K562 (cell line): ENCODE data around the gene ZNF726. TPM values are rescaled to one million over a fixed set of nuclear protein-coding genes. Genes with fewer than 3 reads are reported as not detected.

Experiments used
- ATAC-seq: fragments of 200-7000 bp; cut with Tn5 transposase; 3 replicates; pipeline ENCODE4 v1.9.1; 2020; ENCODE audit warnings: moderate library complexity
- BruUV-seq: library from RNA; stranded (reverse); fragments of 400-500 nt; replicated peaks from 2 replicates; lab custom pipeline; 2021; lab: Mats Ljungman, UMichigan
- CTCF ChIA-PET: fragments of 300-600 bp; formaldehyde crosslinking; extraction: SDS; loops from one replicate; lab custom pipeline; 2021; ENCODE audit warnings: low intra/inter-chr PET ratio; lab: Yijun Ruan, JAX
- POLR2A ChIA-PET: fragments of 300-600, 350-650 bp; sonication (Branson Sonifier 250); formaldehyde crosslinking; extraction: SDS; loops from one replicate; lab custom pipeline; 2021; ENCODE audit warnings: antibody characterized with exemption, inconsistent platforms; lab: Yijun Ruan, JAX
- DNase-seq, 4 experiments: peaks; one replicate each; pipeline versions ENCODE4 v3.0.0 to v3.0.0-alpha.2; 2011 to 2018; ENCODE audit warnings: low spot score in 3 of 4, mixed read lengths in 3 of 4; ENCODE audit errors: extremely low read depth in 1 of 4
- FAIRE-seq: peaks from 2 replicates; lab custom pipeline; 2011; peaks lifted over from hg19 to GRCh38; lab: Jason Lieb, UNC
- H2AFZ ChIP-seq: 2 replicates; pipeline ENCODE4 v1.6.0; 2011; ENCODE audit warnings: low read depth, low read length, control low read depth, inconsistent platforms
- H3K27ac ChIP-seq: fragments of 200-600 bp; 3 replicates; pipeline ENCODE4 v1.8.0; 2011; ENCODE audit warnings: low read depth, mild to moderate bottlenecking, control low read depth, inconsistent platforms, low read length, moderate library complexity, mixed read lengths; ENCODE audit errors: extremely low read depth
- H3K27me3 ChIP-seq, 2 experiments: fragments of 300-600 bp in 1 of 2; 2 replicates in 1 of 2; 3 replicates in 1 of 2; pipeline versions ENCODE4 v1.6.0 to v1.8.0; 2011; ENCODE audit warnings: inconsistent platforms in 2 of 2, low read length in 2 of 2, mild to moderate bottlenecking in 1 of 2, mixed read lengths in 1 of 2, moderate library complexity in 1 of 2; ENCODE audit not compliant: control insufficient read depth in 2 of 2, insufficient read depth in 2 of 2
- H3K36me3 ChIP-seq: fragments of 300-600 bp; 3 replicates; pipeline ENCODE4 v1.8.0; 2011; ENCODE audit warnings: mild to moderate bottlenecking, low read length, inconsistent platforms; ENCODE audit not compliant: control insufficient read depth, insufficient read depth
- H3K4me1 ChIP-seq, 2 experiments: fragments of 200-600 bp in 1 of 2; replicated peaks in 1 of 2; 2 replicates in 1 of 2; 3 replicates in 1 of 2; pipeline versions ENCODE4 v1.5.1 to v1.8.0; 2011; ENCODE audit warnings: inconsistent platforms in 2 of 2, low read length in 2 of 2, mild to moderate bottlenecking in 1 of 2, mixed read lengths in 1 of 2, moderate library complexity in 1 of 2; ENCODE audit not compliant: control insufficient read depth in 2 of 2, insufficient read depth in 2 of 2
- H3K4me2 ChIP-seq: 2 replicates; pipeline ENCODE4 v1.6.1; 2011; ENCODE audit warnings: low read length, control low read depth, inconsistent platforms, mixed read lengths; ENCODE audit not compliant: insufficient read depth
- H3K4me3 ChIP-seq: fragments of 200-600 bp; sonication (generic), shearing (Covaris generic); 2 replicates; pipeline ENCODE4 v1.5.1; 2016; ENCODE audit warnings: control low read depth, inconsistent platforms
- H3K79me2 ChIP-seq: fragments of 200-600 bp; 3 replicates; pipeline ENCODE4 v1.8.0; 2011; ENCODE audit warnings: low read length, inconsistent platforms; ENCODE audit not compliant: control insufficient read depth, insufficient read depth
- H3K9ac ChIP-seq, 2 experiments: 2 replicates each; pipeline versions ENCODE4 v1.6.0 to v1.6.1; 2011; ENCODE audit warnings: low read depth in 2 of 2, low read length in 2 of 2, control low read depth in 1 of 2, inconsistent platforms in 1 of 2, mild to moderate bottlenecking in 1 of 2, mixed read lengths in 1 of 2; ENCODE audit not compliant: insufficient read depth in 1 of 2
- H3K9me1 ChIP-seq: one replicate; pipeline ENCODE4 v1.6.0; 2011; ENCODE audit warnings: inconsistent platforms, mild to moderate bottlenecking, low read length, moderate library complexity; ENCODE audit not compliant: control insufficient read depth, insufficient read depth
- H3K9me3 ChIP-seq: replicated peaks from 2 replicates; pipeline ENCODE4 v1.5.1; 2011; ENCODE audit warnings: low read depth, low read length, inconsistent platforms; ENCODE audit not compliant: control insufficient read depth, insufficient read depth
- H4K20me1 ChIP-seq: replicated peaks from 2 replicates; pipeline ENCODE4 v1.6.1; 2011; ENCODE audit warnings: low read length, inconsistent platforms, mixed read lengths; ENCODE audit not compliant: control insufficient read depth, insufficient read depth
- CBX3 ChIP-seq, 2 experiments: IDR thresholded peaks; 1 replicate in 1 of 2; 2 replicates in 1 of 2; pipeline ENCODE4 v1.6.1; 2012; ENCODE audit warnings: inconsistent platforms in 2 of 2, low read length in 2 of 2, borderline replicate concordance in 1 of 2, control low read depth in 1 of 2
- CLOCK ChIP-seq: fragments of 250-450 bp; sonication (Bioruptor Pico); IDR thresholded peaks from 2 replicates; pipeline ENCODE4 v1.4.0; 2020; ENCODE audit warnings: mild to moderate bottlenecking, moderate library complexity, borderline replicate concordance
- ELF2 ChIP-seq: fragments of 250-450 bp; sonication (Bioruptor Pico); IDR thresholded peaks from 2 replicates; pipeline ENCODE4 v1.5.0; 2021; ENCODE audit warnings: mild to moderate bottlenecking
- ESRRB ChIP-seq: fragments of 250-450 bp; sonication (Bioruptor Pico); IDR thresholded peaks from 2 replicates; pipeline ENCODE4 v1.5.0; 2020; ENCODE audit warnings: mild to moderate bottlenecking, moderate library complexity, borderline replicate concordance
- FOXJ2 ChIP-seq: fragments of 200-800 bp; sonication (Bioruptor generic); IDR thresholded peaks from 2 replicates; pipeline ENCODE4 v1.6.1; 2016; ENCODE audit warnings: missing genetic modification characterization, missing compliant biosample characterization
- HCFC1 ChIP-seq: IDR thresholded peaks from 2 replicates; pipeline ENCODE4 v1.6.1; 2012; ENCODE audit warnings: low read depth, low read length, improper control_type of control experiment
- HDAC3 ChIP-seq: fragments of 450-650 bp; IDR thresholded peaks from 2 replicates; pipeline ENCODE4 v1.6.1; 2018; ENCODE audit warnings: borderline replicate concordance, mild to moderate bottlenecking, moderate library complexity; ENCODE audit not compliant: partially characterized antibody
- HMG20A ChIP-seq: fragments of 450-650 bp; formaldehyde crosslinking; conservative IDR thresholded peaks from 2 replicates; pipeline ENCODE4 v1.4.0; 2020; ENCODE audit warnings: mild to moderate bottlenecking, mixed read lengths
- KLF6 ChIP-seq: fragments of 250-450 bp; sonication (Bioruptor Pico); IDR thresholded peaks from 2 replicates; pipeline ENCODE4 v1.4.0; 2020; ENCODE audit warnings: mild to moderate bottlenecking, moderate library complexity, borderline replicate concordance
- MXD1 ChIP-seq: fragments of 250-450 bp; sonication (Bioruptor Pico); IDR thresholded peaks from 2 replicates; pipeline ENCODE4 v1.8.0; 2021; ENCODE audit warnings: borderline replicate concordance, mild to moderate bottlenecking, moderate library complexity; ENCODE audit not compliant: poor library complexity, severe bottlenecking
- PTTG1 ChIP-seq: fragments of 450-650 bp; IDR thresholded peaks from 2 replicates; pipeline ENCODE4 v1.6.1; 2016; ENCODE audit warnings: low read depth, mild to moderate bottlenecking, missing genetic modification characterization, missing compliant biosample characterization
- RAD21 ChIP-seq, 2 experiments: fragments of 250-450 bp in 1 of 2; fragments of 450-650 bp in 1 of 2; sonication (Bioruptor Pico) in 1 of 2; formaldehyde crosslinking in 1 of 2; IDR thresholded peaks in 1 of 2; conservative IDR thresholded peaks in 1 of 2; 2 replicates each; pipeline versions ENCODE4 v1.4.0 to v1.8.0; 2020 to 2022; ENCODE audit warnings: mild to moderate bottlenecking in 2 of 2, moderate library complexity in 1 of 2
- SAFB ChIP-seq: fragments of 200-400 bp; formaldehyde crosslinking; IDR thresholded peaks from 2 replicates; pipeline ENCODE4 v1.6.1; 2017; ENCODE audit warnings: low read depth, low read length, borderline replicate concordance
- ZNF165 ChIP-seq: fragments of 250-450 bp; sonication (Bioruptor Pico); IDR thresholded peaks from 2 replicates; pipeline ENCODE4 v1.4.0; 2020; ENCODE audit warnings: borderline replicate concordance
- ZNF212 ChIP-seq: fragments of 450-650 bp; formaldehyde crosslinking; IDR thresholded peaks from 2 replicates; pipeline ENCODE4 v1.4.0; 2020; ENCODE audit warnings: mild to moderate bottlenecking
- ZNF507 ChIP-seq: conservative IDR thresholded peaks from 2 replicates; pipeline ENCODE4 v1.6.1; 2017; ENCODE audit warnings: missing genetic modification characterization, missing compliant biosample characterization
- ZNF75A ChIP-seq: fragments of 450-650 bp; formaldehyde crosslinking; IDR thresholded peaks from 2 replicates; pipeline ENCODE4 v1.4.0; 2020; ENCODE audit warnings: mild to moderate bottlenecking
- WGBS: fragments of 100-300 bp; shearing (Covaris generic); methylation state at CpG from one replicate; pipeline ENCODE4 v1.1.6; 2016; ENCODE audit warnings: low coverage, mixed read lengths; ENCODE audit not compliant: insufficient coverage; ENCODE audit errors: missing lambda C conversion rate; 5-methylcytosine and 5-hydroxymethylcytosine counted together
- in situ Hi-C: fragments of 300-500 bp; cut with MboI; formaldehyde crosslinking; loops from 4 replicates; pipeline ENCODE4 v1.15.0; 2018; ENCODE audit warnings: inconsistent platforms, mixed read lengths
- intact Hi-C: fragments of 100-400 bp; cut with micrococcal nuclease; formaldehyde crosslinking; loops from 2 replicates; pipeline ENCODE4 v1.14.2; 2022
- polyA plus RNA-seq, 8 experiments: library from polyadenylated mRNA; depleted of rRNA in 4 of 8; stranded (reverse) in 5 of 8; unstranded in 3 of 8; fragments of >200 nt; fragmentation: Nextera tagmentation in 2 of 8; fragmentation: Illumina TruSeq in 1 of 8; extraction: Ambion mirVana in 2 of 8; extraction: Trizol in 1 of 8; gene quantifications; 2 replicates each; pipeline versions ENCODE4 v1.2.1 to v1.2.3, GENCODE V29; 2011 to 2014; ENCODE audit warnings: inconsistent platforms in 1 of 8, missing spikeins in 1 of 8
- total RNA-seq, 7 experiments: library from RNA; depleted of rRNA in 6 of 7; stranded (reverse); fragments of >200 nt in 6 of 7; fragmentation: Illumina TruSeq in 2 of 7; extraction: Trizol in 2 of 7; gene quantifications; 2 replicates each; pipeline versions ENCODE4 v1.2.1 to v1.2.3, GENCODE V29; 2011 to 2021; ENCODE audit warnings: low replicate concordance in 1 of 7

Gene ZNF726
- total and polyA plus RNA-seq, 9 of the 15 experiments (the other 6 are each of a cell fraction or from before 2014, with no cell fraction given): 8.6 to 20.8 (median 14.6) TPM

- Histone ChIP-seq H3K9me3 (peaks cover 3% of the 10 kb centered on the region), H3K9me1 (no peaks in the 10 kb centered on the region), H3K27ac (no peak overlapping the region), H2AFZ (no peak overlapping the region), H3K9ac (no peak overlapping the region), H3K27me3 (no peaks in the 10 kb centered on the region), H4K20me1 (no peaks in the 10 kb centered on the region), H3K4me3 (no peak overlapping the region), H3K4me2 (no peak overlapping the region), H3K4me1 (peaks cover 0 to 2% of the 10 kb centered on the region in 2 experiments; a peak in 1 of 5 replicates), H3K79me2 (peaks cover 35% of the 10 kb centered on the region)
- in situ Hi-C loops (no loop called here), intact Hi-C loops (no loop called here)
- 68% methylated on average over 5 of the region's 5 CpGs for WGBS
- no peak for FAIRE-seq
- ChIA-PET POLR2A (interaction anchor here (0.6 to 1.0 kb wide), 2 partner anchors 13 to 175 kb away, joined by 3 to 4 read pairs; no protein-coding TSS in a partner anchor), CTCF (no interaction called here)
- DNase-seq: no peak
- no peak for ATAC-seq
- BruUV-seq: no TSS peak
- no peak for TF ChIP-seq CLOCK (CRISPR knock-in tag)
- no peak for TF ChIP-seq FOXJ2 (tag)
- no peak for TF ChIP-seq ELF2 (CRISPR knock-in tag)
- no peak for TF ChIP-seq CBX3 (IDR thresholded peaks at IDR 0.05; ENCODE audit: borderline replicate concordance in 1 of 2, low read length in 2 of 2)
- TF ChIP-seq ZNF165 (CRISPR knock-in tag): no peak
- TF ChIP-seq ZNF507 (tag): no peak
- TF ChIP-seq KLF6 (CRISPR knock-in tag): no peak
- no peak for TF ChIP-seq ZNF75A
- no peak for TF ChIP-seq HMG20A
- TF ChIP-seq HCFC1: no peak
- no peak for TF ChIP-seq PTTG1
- TF ChIP-seq HDAC3: no peak
- TF ChIP-seq ESRRB (CRISPR knock-in tag): no peak
- TF ChIP-seq SAFB: no peak
- no peak for TF ChIP-seq RAD21 (CRISPR knock-in tag; conservative IDR thresholded peaks at IDR 0.05 in 1 of 2, IDR thresholded peaks at IDR 0.05 in 1 of 2)
- no peak for TF ChIP-seq MXD1 (CRISPR knock-in tag)
- no peak for TF ChIP-seq ZNF212 (CRISPR knock-in tag)
- TF ChIP-seq, all 486 proteins: peak for 0
- H3K36me3 ChIP-seq: peaks cover 50% of the 10 kb centered on the region; the same call in 2 of the 3 replicates
These were observed 3.2 kb downstream of the ZNF726 start for GRCh38 chr19:23917856-23918255.
